ENCODE results near the gene ZFYVE28. TPM values are rescaled to one million over a fixed set of nuclear protein-coding genes. Genes with fewer than 3 reads are reported as not detected.

Gene ZFYVE28
- total RNA-seq, 2 donors from 2014 or later: 29.6 to 31.6 TPM

GRCh38 chr4:2251073-2251794 lies 167.2 kb downstream of the ZFYVE28 start:
- Histone ChIP-seq H3K27ac (no peak overlapping the region), H3K9ac (ENCODE audit: low read depth in 2 of 2, low read length in 2 of 2) (no peak overlapping the region), H3K4me3 (no peak overlapping the region), H3K36me3 (peaks cover 16% of the 10 kb centered on the region), H3K27me3 (no peaks in the 10 kb centered on the region), H3K4me1 (no peaks in the 10 kb centered on the region), H3K9me3 (no peaks in the 10 kb centered on the region)
- peak; percentile 15 for DNase-seq
- intact Hi-C loops (cut with DNase I): no loop called here
- TF ChIP-seq CTCF (IDR thresholded peaks at IDR 0.05): no peak

DNA sequence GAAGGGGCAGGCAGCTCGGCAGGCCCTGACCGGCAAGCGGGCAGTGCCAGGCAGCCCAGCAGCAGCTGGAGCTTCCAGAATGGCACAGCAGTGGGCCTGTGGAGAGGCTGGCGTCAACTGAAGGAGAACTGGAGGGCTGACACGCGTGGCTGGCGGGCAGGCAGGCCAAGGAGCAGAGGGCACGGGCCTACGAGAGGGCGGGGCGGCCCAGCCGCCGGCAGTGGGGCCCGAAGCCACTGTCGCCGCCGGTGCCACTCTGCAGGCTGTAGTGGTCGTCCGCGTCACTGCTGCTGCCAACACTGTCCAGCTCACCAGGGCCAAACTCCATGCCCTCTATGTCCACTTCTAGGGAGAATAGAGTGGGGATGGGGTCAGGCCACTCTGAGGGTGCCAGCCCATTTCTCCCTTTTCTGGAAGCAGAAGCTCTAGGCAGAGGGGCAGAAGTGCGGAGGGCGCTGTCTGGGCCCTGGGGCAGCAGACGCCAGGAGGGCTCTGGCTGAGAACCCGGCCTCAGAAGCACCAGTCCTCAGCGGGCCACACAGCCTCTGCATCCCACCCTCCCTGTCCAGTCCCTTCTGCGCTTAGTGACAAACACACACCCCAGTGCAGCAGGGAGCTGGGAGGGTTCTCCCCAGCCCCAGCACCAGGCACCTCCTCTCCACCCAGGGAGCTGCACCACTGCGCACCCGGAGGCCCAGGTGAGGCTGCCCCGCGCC lies 167.9 kb downstream of the ZFYVE28 start:
- H3K9me3 ChIP-seq: no peaks in the 10 kb centered on the region
- no peak overlapping the region for H3K9ac ChIP-seq (ENCODE audit: low read depth in 2 of 2, low read length in 2 of 2)
- DNase-seq: no peak
- no peaks in the 10 kb centered on the region for H3K27me3 ChIP-seq
- H3K36me3 ChIP-seq: peaks cover 16% of the 10 kb centered on the region
- no peak for TF ChIP-seq CTCF (IDR thresholded peaks at IDR 0.05)
- no peak overlapping the region for H3K4me3 ChIP-seq
- no peak overlapping the region for H3K27ac ChIP-seq
- intact Hi-C loops (cut with DNase I): no loop called here
- H3K4me1 ChIP-seq: no peaks in the 10 kb centered on the region

GRCh38 chr4:2249526-2250356 lies 168.7 kb downstream of the ZFYVE28 start:
- Histone ChIP-seq H3K27me3 (no peaks in the 10 kb centered on the region), H3K4me1 (peaks cover 3% of the 10 kb centered on the region), H3K9me3 (no peaks in the 10 kb centered on the region), H3K9ac (ENCODE audit: low read depth in 2 of 2, low read length in 2 of 2) (no peak overlapping the region), H3K36me3 (peaks cover 16% of the 10 kb centered on the region), H3K4me3 (no peak overlapping the region), H3K27ac (no peak overlapping the region)
- TF ChIP-seq CTCF (IDR thresholded peaks at IDR 0.05): no peak
- DNase-seq: no peak
- intact Hi-C loops (cut with DNase I): no loop called here

GRCh38 chr4:2248821-2249261 lies 169.6 kb downstream of the ZFYVE28 start:
- H3K4me3 ChIP-seq: no peak overlapping the region
- no peak overlapping the region for H3K9ac ChIP-seq (ENCODE audit: low read depth in 2 of 2, low read length in 2 of 2)
- H3K4me1 ChIP-seq: peaks cover 10% of the 10 kb centered on the region
- no peaks in the 10 kb centered on the region for H3K9me3 ChIP-seq
- no peak for TF ChIP-seq CTCF (IDR thresholded peaks at IDR 0.05)
- H3K36me3 ChIP-seq: peaks cover 12% of the 10 kb centered on the region
- DNase-seq: no peak
- no peaks in the 10 kb centered on the region for H3K27me3 ChIP-seq
- no peak overlapping the region for H3K27ac ChIP-seq
- intact Hi-C loops (cut with DNase I): no loop called here

DNA sequence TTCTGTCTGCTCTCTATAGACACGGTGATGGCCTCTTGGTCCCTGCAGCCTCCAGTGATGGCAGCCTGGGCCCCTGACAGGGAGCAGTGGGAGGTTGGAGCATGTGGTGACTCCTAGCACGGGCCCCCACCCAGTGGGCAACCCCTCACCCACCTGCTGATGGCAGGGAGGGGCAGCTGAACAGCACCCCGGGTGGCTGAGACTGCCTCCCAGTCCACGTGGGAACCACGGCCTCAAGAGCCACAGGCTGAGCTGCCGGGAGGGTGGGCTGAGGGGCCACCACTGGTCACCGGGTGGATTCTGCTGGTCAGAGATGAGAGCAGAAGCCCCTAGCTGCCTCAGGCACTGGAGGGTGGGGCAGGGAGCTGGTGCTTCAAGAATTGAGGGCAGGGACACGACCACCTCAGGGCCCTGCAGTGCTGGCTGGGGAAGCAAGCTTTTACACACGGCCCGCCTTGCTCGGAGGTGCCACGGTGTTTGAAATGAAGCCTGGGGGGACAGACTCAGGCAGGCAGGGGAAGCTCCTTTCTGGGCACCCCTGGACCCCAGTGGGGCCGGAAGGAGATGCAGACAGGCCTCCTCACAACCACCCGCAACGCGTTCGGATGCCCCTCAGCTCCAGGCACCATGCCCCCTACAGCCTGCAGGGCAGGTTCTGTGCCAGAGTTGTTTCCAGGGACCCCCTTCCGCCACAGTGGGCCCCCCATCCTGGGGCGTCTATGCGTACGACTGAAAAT lies 170.2 kb downstream of the ZFYVE28 start:
- H3K27me3 ChIP-seq: no peaks in the 10 kb centered on the region
- peaks cover 12% of the 10 kb centered on the region for H3K36me3 ChIP-seq
- peaks cover 10% of the 10 kb centered on the region for H3K4me1 ChIP-seq
- H3K9ac ChIP-seq (ENCODE audit: low read depth in 2 of 2, low read length in 2 of 2): no peak overlapping the region
- no peak for DNase-seq
- no peak for TF ChIP-seq CTCF (IDR thresholded peaks at IDR 0.05)
- no peak overlapping the region for H3K27ac ChIP-seq
- H3K9me3 ChIP-seq: no peaks in the 10 kb centered on the region
- intact Hi-C loops (cut with DNase I): no loop called here
- H3K4me3 ChIP-seq: no peak overlapping the region

Data from colonic mucosa (tissue), 4 donors.